HL-60/S4 treated with phorbol 12-myristate 13-acetate at 8.2 ng/mL for 4 days and 3 days (cell line): ENCODE data around the gene TRIM72.
"Not testable (repeated sequence)": the region's sequence is repeated elsewhere in the genome, so short reads cannot be mapped to it uniquely, and the experiment has no call there.

Experiments
- in situ Hi-C: fragments of 300-500 bp; cut with MboI; formaldehyde crosslinking; loops from 2 replicates; pipeline ENCODE4 v1.15.0; 2022; ENCODE audit warnings: low sequenced_read_pairs

TRIM72 gene

DNA sequence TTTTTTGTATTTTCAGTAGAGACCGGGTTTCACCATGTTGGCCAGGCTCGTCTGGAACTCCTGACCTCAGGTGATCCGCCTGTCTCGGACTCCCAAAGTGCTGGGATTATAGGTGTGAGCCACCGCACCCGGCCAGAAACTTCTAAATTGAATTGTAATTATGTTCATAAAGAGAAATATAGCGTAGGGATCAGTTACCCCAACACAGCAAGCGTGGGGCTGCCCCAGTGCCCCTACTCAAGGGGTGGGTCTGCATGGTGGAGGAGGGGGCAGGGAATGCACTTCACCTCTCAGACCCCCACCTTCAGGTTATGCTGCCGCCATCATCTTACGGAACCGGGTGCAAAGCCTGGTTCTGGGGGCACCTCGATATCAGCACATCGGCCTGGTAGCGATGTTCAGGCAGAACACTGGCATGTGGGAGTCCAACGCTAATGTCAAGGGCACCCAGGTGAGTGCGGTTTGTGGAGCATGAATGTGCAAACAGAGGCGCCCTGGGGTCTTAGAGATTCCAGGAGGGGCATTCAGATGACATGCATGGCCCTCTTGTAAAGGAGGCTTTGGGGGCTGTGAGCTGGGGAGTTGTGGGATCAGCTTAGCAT is 63.8 kb downstream of the TRIM72 start:
- in situ Hi-C loops, result no loop called here

GRCh38 chr16:31278853-31279252 is 64.9 kb downstream of the TRIM72 start:
- in situ Hi-C loops, result not testable (repeated sequence)
